Hindlimb muscle (tissue), 1 donor: Measurements from ENCODE around the gene KCNK18. TPM values are rescaled to one million over a fixed set of nuclear protein-coding genes. Genes with fewer than 3 reads are reported as not detected.
"Not testable (repeated sequence)": the region's sequence is repeated elsewhere in the genome, so short reads cannot be mapped to it uniquely, and the experiment has no call there.

Experiments used
- DNase-seq: peaks from one replicate; pipeline ENCODE4 v3.0.0-alpha.2; 2013
- polyA plus RNA-seq: library from polyadenylated mRNA; unstranded; fragments of 120-200 nt; gene quantifications from one replicate; pipeline ENCODE4 v1.2.1, GENCODE V29; 2013; ENCODE audit not compliant: insufficient read length

The KCNK18 gene
- polyA plus RNA-seq, 1 donor = not detected

GRCh38 chr10:117174439-117175214 lies 22.7 kb upstream of the KCNK18 start:
- DNase-seq = peak; percentile 69

GRCh38 chr10:117175215-117175900 lies 21.9 kb upstream of the KCNK18 start:
- no peak for DNase-seq

GRCh38 chr10:117175901-117176534 lies 21.3 kb upstream of the KCNK18 start:
- peak; percentile 74 for DNase-seq

GRCh38 chr10:117178190-117178589 lies 19.1 kb upstream of the KCNK18 start:
- no peak for DNase-seq

- DNase-seq = no peak
Measured at GRCh38 chr10:117184296-117184695, 13.0 kb upstream of the KCNK18 start.

DNA sequence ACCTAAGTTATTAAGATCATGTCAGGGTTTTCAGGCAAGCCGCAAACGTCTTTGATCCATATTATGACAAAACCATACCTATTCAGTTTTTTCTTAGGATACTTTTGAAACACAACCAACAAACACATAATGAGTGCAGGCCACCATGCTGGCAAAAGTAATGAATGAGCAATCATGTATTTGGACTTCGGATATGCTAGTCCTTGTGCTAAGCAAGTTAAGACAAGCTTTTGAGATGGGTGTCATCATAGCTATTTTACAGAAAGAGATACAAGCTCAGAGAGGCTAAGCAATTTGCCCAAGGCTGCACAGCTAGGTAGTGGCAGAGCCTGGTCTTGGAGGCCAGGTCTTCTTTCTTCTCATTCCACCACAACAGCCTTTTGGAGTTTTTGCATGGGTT lies 12.5 kb upstream of the KCNK18 start:
- no peak for DNase-seq

- DNase-seq = not testable (repeated sequence)
Measured at GRCh38 chr10:117185817-117186216, 11.5 kb upstream of the KCNK18 start.

DNA sequence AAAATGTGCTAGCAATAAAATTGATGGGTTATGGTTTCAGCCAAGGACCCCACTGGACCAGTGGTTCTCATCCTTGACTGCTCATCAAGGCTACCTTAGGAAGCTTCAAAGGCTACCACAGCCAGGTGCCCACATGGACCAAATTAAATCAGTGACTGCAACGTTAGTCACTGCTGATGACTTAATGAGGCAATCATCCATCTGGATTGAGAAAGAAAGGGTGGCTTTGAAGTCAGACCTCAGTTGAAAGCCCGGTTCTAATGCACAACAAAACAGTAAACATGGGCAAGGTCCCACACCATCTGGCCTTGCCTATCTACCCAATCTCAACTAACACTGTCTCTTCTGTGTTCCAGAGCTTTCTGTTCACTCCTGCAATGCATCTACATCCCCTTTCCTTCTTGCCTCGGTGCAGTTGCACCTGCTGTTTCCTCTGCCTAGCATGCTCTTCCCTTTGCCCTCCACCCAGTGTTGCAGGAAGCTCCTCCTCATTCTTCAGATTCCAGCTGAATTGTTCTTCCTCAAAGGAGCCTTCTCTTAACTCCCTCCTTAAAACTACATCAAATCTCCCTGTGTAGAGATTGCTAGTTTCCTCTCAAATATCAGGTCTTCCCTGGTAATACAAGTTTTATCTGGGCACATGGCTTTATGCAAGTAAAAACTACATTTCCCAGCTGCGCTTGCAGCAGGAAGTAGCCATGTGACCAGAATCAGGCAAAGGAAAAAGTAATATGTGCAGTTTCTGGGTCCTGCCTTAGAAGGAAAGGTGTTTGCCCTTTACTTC lies 10.3 kb upstream of the KCNK18 start:
- DNase-seq = no peak

DNA sequence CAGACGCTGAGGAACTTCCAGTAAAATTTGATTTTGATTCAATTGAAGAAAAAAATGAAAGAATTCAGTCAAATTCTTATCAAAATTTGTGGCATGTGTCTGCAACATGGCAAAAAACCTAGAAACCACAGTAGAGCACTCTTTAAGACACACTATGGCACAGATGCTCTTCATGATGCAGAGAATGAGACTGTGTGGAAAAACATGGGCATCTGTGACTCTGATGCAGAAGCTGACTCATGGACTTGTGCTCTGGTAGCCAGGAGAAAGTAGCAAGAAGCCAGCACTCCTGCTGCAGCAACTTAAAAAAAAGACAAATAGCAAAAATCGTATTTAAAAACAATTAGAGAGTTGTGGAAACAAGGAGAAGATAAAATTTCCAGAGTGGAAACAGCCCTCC lies 8.9 kb upstream of the KCNK18 start:
- DNase-seq = no peak

DNA sequence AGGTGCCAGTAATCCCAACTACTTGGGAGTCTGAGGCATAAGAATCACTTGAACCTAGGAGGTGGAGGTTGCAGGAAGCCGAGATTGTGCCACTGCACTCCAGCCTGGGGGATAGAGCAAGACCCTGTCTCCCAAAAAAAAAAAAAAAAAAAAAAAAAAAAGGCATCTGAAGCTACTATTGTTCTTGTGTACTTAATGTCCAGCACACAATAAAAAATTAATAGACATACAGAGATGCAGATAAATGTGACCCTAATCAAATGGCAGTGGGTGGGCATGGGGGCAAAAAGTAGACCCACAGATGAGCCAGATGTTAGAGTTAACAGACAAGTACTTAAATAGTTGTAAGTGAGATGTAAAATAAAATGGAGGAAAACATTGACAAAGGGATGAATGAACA lies 7.7 kb upstream of the KCNK18 start:
- no peak for DNase-seq

DNA sequence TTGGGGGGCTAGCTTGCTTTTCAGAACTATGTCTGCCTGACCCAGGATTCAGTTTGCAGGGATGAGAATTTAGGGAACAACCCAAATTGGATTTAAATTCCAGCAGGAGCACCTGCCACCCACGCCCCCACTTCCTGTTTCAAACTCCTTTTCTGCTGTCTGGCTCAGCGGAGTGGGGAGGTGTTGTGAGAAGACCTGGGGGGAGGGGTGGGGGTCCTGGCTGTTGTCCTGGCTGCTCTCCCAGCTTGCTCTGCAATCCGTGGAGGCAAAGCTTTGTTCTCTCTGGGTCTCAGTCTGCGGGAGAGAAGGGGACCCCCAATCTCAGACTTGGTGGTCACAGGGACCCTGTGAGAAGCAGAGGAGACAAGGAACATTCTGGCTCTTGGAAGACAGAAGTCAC lies 799 bp downstream of the KCNK18 start:
- no peak for DNase-seq

DNA sequence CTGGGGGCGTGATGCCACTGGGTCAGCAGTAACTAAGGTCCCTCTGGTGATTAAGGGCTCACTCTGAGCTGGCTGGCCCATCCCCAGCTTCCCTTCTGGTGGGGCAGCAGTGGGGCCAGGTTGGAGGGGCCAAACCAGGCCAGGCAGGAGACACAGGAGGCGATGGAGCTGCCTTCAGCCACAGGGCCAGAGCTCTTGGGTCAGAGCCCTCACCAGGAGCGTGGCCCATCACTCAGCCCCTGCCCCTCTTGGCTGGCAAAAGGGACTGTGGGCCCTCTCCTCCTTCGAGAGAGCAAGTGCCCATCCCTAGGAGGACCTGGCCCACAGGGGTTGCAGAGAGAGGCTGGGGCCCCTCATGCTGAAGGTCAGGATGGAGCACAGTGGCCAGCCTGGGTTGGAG lies 4.5 kb downstream of the KCNK18 start:
- DNase-seq = no peak

DNA sequence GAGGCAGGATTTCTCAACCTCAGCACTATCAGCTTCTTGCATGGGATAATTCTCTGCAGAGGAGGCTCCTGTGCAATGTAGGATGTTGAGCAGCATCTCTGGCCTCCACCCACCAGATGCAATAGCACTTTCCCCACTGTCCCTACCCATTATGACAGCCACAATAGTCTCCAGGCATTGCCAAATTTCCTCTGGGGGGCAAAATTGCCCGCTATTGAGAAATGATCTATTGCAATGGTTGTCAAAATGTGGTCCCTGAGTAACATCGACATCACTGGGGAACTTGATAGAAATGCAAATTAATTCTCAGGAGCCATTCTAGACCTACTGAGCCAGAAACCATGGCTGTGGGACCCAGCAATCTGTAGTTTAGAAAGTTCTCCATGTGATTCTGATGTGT lies 7.0 kb downstream of the KCNK18 start:
- no peak for DNase-seq

DNA sequence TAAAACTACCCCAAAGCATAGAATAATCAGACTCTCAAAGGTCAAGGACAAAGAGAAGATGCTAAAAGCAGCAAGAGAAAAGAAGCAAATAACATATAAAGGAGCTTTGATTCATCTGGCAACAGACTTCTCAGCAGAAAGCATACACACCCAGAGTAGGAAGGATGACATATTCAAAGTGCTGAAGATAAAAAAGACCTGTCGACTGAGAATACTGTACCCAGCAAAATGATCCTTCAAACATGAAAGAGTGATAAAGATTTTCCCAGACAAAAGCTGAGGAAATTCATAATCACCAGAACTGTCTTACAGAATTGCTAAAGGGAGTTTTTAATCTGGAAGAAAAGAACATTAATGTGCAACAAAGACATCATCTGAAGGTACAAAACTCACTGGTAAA lies 14.9 kb downstream of the KCNK18 start:
- no peak for DNase-seq

DNA sequence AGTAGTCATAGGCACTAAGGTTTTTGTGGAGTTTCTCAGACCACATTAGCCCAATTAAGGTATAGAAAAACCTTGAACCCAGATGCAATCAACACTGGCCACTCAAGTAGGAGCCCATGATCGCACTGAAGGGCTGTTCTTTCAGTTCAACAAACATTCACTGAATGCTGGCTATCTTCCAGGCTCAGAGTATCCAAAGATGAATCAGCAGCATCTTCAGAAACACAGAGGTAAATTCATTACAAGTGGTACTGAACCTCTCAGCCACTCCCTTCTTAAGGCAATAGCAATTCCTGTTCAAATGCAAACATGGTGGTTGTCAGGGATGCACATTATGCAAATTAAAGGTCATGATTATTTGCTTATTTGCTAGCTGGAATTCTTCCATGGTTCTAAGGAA lies 17.1 kb downstream of the KCNK18 start:
- no peak for DNase-seq

- DNase-seq = no peak
Measured at GRCh38 chr10:117215079-117215478, 17.8 kb downstream of the KCNK18 start.

DNA sequence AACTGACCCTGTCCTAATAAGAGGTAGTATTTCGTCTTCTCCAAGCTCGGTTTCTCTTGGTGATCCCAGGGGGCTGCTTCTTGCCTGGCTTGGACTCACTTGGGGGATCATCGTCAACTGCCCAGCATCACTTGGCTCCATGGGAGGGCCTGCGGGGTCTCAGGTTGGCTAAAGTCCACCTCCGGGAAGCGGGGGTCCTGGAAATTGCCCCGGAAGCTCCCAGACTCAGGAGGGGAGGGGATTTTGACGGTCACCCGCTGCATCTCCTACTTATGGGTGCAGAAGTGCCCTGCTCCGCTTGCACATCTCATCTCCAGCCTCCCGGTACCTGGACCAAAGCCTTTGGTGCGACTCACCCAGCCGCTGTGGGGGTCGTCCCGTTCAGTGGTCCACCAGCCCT lies 18.7 kb downstream of the KCNK18 start:
- DNase-seq = no peak

DNA sequence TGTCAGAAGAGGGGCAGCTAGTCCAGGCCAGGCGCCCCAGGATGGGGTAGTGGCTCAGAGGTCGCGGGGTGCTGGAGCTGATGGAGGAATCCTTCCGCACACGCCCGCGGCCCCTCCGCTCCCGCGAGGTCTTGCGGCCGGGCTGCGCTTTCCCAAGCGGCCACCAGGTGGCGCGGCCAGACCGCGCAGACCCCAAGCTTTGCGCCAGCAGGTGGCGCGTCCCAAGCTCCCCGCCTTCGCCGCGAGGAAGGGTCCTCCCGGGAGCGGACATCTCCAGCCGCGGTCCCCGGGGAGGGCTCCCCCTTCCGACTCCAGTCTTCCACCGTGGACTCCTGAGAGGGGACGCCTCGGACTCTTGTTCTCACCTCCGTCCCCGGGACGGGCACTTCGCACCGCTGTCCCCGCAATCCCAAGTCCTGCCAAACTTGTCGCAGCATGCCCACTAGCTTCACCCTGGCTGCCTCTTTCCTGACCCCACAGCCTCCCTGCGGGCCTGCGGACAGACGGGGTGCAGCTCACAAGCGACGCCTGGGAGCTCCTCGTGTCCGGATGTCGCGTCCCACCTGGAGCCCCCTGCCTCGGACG lies 19.4 kb downstream of the KCNK18 start:
- DNase-seq = peak; percentile 84

- DNase-seq = no peak
Measured at GRCh38 chr10:117217196-117217761, 20.0 kb downstream of the KCNK18 start.

DNA sequence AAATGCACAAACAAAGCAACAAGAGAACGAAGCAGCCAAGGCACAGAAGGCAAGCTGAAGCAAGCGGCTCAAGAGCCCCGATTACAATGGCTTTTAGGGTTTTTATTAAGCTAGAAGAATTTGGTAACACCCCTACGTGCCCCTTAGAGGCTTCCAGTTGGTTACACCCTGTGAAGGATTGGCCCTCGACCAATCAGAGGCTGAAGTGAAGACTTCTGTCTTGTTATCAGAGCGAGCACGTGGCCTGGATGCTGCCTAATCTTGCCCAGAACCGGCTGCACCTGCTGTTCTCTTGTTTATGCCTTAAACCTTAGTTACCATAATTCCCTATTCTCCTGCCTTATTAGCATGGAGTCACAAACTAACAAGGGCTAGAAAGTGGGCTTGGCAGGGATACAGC lies 21.4 kb downstream of the KCNK18 start:
- no peak for DNase-seq

GRCh38 chr10:117221156-117221711 lies 23.9 kb downstream of the KCNK18 start:
- no peak for DNase-seq

- DNase-seq = no peak
Measured at GRCh38 chr10:117222552-117222951, 25.3 kb downstream of the KCNK18 start.
